K562 (cell line): ENCODE results near the gene ATF6B. TPM values are rescaled to one million over a fixed set of nuclear protein-coding genes. Genes with fewer than 3 reads are reported as not detected.

Experiments used
- CBFA2T3 ChIP-seq: fragments of 450-650 bp; IDR thresholded peaks from 2 replicates; pipeline ENCODE4 v1.6.1; 2017
- CHD1 ChIP-seq: fragments of 200-600 bp; sonication (generic); IDR thresholded peaks from one replicate; pipeline ENCODE4 v1.6.1; 2012; ENCODE audit warnings: mild to moderate bottlenecking, moderate library complexity, low read length, inconsistent platforms
- CREB1 ChIP-seq, 2 experiments: sonication (generic) in 1 of 2; formaldehyde crosslinking in 1 of 2; IDR thresholded peaks; 2 replicates each; pipeline versions ENCODE4 v1.6.1 to v1.8.0; 2012 to 2022; ENCODE audit warnings: inconsistent platforms in 1 of 2, mild to moderate bottlenecking in 1 of 2, missing genetic modification reagents in 1 of 2, moderate library complexity in 1 of 2
- DPF2 ChIP-seq: fragments of 450-650 bp; IDR thresholded peaks from 2 replicates; pipeline ENCODE4 v1.6.1; 2016
- ELF1 ChIP-seq: fragments of 200-800 bp; sonication (Bioruptor generic); IDR thresholded peaks from 2 replicates; pipeline ENCODE4 v1.6.1; 2016; ENCODE audit warnings: missing genetic modification characterization, missing compliant biosample characterization
- FOXK2 ChIP-seq, 2 experiments: fragments of 450-650 bp; IDR thresholded peaks in 1 of 2; conservative IDR thresholded peaks in 1 of 2; 2 replicates each; pipeline ENCODE4 v1.6.1; 2016; ENCODE audit warnings: low read depth in 2 of 2, mild to moderate bottlenecking in 1 of 2
- HEY1 ChIP-seq: fragments of 250-450 bp; sonication (Bioruptor Pico); IDR thresholded peaks from 2 replicates; pipeline ENCODE4 v1.5.0; 2020; ENCODE audit warnings: mild to moderate bottlenecking, moderate library complexity, borderline replicate concordance
- MTA1 ChIP-seq: fragments of 450-650 bp; IDR thresholded peaks from 2 replicates; pipeline ENCODE4 v1.6.1; 2017; ENCODE audit warnings: borderline replicate concordance
- NR2C1 ChIP-seq, 2 experiments: fragments of 450-650 bp; IDR thresholded peaks; 2 replicates each; pipeline ENCODE4 v1.6.1; 2017; ENCODE audit warnings: mild to moderate bottlenecking in 2 of 2, antibody characterized with exemption in 1 of 2, inconsistent platforms in 1 of 2, missing compliant biosample characterization in 1 of 2, missing genetic modification characterization in 1 of 2
- NRF1 ChIP-seq, 2 experiments: fragments of 450-650 bp; IDR thresholded peaks in 1 of 2; conservative IDR thresholded peaks in 1 of 2; 2 replicates each; pipeline ENCODE4 v1.6.1; 2014; ENCODE audit warnings: mild to moderate bottlenecking in 2 of 2
- RFX7 ChIP-seq: fragments of 250-450 bp; sonication (Bioruptor Pico); IDR thresholded peaks from 2 replicates; pipeline ENCODE4 v1.5.1; 2021; ENCODE audit warnings: mild to moderate bottlenecking
- SMAD1 ChIP-seq: fragments of 150-350 bp; IDR thresholded peaks from 2 replicates; pipeline ENCODE4 v1.6.1; 2014; ENCODE audit warnings: low read length, low read depth; ENCODE audit not compliant: partially characterized antibody
- TBP ChIP-seq: optimal IDR thresholded peaks from 2 replicates; pipeline ENCODE3; 2011; ENCODE audit warnings: low read depth, low read length, improper control_type of control experiment
- TGIF2 ChIP-seq: sonication (generic); formaldehyde crosslinking; IDR thresholded peaks from 2 replicates; pipeline ENCODE4 v1.8.1; 2022; ENCODE audit warnings: mild to moderate bottlenecking, missing genetic modification reagents, moderate library complexity
- ZNF3 ChIP-seq: fragments of 250-450 bp; sonication (Bioruptor Pico); IDR thresholded peaks from 2 replicates; pipeline ENCODE4 v1.5.0; 2021; ENCODE audit warnings: mild to moderate bottlenecking, moderate library complexity
- ZNF316 ChIP-seq: fragments of 450-650 bp; IDR thresholded peaks from 2 replicates; pipeline ENCODE4 v1.6.1; 2016
- ZNF561 ChIP-seq: fragments of 450-650 bp; formaldehyde crosslinking; conservative IDR thresholded peaks from 2 replicates; pipeline ENCODE4 v1.4.0; 2020; ENCODE audit warnings: mild to moderate bottlenecking, moderate library complexity
- polyA plus RNA-seq, 8 experiments: library from polyadenylated mRNA; depleted of rRNA in 4 of 8; stranded (reverse) in 5 of 8; unstranded in 3 of 8; fragments of >200 nt; fragmentation: Nextera tagmentation in 2 of 8; fragmentation: Illumina TruSeq in 1 of 8; extraction: Ambion mirVana in 2 of 8; extraction: Trizol in 1 of 8; gene quantifications; 2 replicates each; pipeline versions ENCODE4 v1.2.1 to v1.2.3, GENCODE V29; 2011 to 2014; ENCODE audit warnings: inconsistent platforms in 1 of 8, missing spikeins in 1 of 8
- total RNA-seq, 7 experiments: library from RNA; depleted of rRNA in 6 of 7; stranded (reverse); fragments of >200 nt in 6 of 7; fragmentation: Illumina TruSeq in 2 of 7; extraction: Trizol in 2 of 7; gene quantifications; 2 replicates each; pipeline versions ENCODE4 v1.2.1 to v1.2.3, GENCODE V29; 2011 to 2021; ENCODE audit warnings: low replicate concordance in 1 of 7
- TF ChIP-seq, protein P1 (sequence below): fragments of 450-650 bp; IDR thresholded peaks from 2 replicates; pipeline ENCODE4 v1.6.1; 2016; ENCODE audit warnings: borderline replicate concordance
- TF ChIP-seq, protein P2 (sequence below): fragments of 250-450 bp; sonication (Bioruptor Pico); IDR thresholded peaks from 2 replicates; pipeline ENCODE4 v1.9.0; 2021; ENCODE audit warnings: mild to moderate bottlenecking
- TF ChIP-seq, protein P3 (sequence below): fragments of 250-450 bp; sonication (Bioruptor Pico); IDR thresholded peaks from 2 replicates; pipeline ENCODE4 v1.8.0; 2021; ENCODE audit warnings: borderline replicate concordance, mild to moderate bottlenecking, moderate library complexity; ENCODE audit not compliant: poor library complexity, severe bottlenecking
- TF ChIP-seq, protein P4 (sequence below): fragments of 450-650 bp; formaldehyde crosslinking; IDR thresholded peaks from 2 replicates; pipeline ENCODE4 v1.4.0; 2020; ENCODE audit warnings: mild to moderate bottlenecking
- TF ChIP-seq, protein P5 (sequence below): fragments of 250-450 bp; sonication (Bioruptor Pico); IDR thresholded peaks from 2 replicates; pipeline ENCODE4 v1.8.0; 2022; ENCODE audit warnings: moderate library complexity, mild to moderate bottlenecking, inconsistent platforms

The ATF6B gene
- total and polyA plus RNA-seq, 9 of the 15 experiments (the other 6 are each of a cell fraction or from before 2014, with no cell fraction given): 20.7 to 131 (median 31.7) TPM

DNA sequence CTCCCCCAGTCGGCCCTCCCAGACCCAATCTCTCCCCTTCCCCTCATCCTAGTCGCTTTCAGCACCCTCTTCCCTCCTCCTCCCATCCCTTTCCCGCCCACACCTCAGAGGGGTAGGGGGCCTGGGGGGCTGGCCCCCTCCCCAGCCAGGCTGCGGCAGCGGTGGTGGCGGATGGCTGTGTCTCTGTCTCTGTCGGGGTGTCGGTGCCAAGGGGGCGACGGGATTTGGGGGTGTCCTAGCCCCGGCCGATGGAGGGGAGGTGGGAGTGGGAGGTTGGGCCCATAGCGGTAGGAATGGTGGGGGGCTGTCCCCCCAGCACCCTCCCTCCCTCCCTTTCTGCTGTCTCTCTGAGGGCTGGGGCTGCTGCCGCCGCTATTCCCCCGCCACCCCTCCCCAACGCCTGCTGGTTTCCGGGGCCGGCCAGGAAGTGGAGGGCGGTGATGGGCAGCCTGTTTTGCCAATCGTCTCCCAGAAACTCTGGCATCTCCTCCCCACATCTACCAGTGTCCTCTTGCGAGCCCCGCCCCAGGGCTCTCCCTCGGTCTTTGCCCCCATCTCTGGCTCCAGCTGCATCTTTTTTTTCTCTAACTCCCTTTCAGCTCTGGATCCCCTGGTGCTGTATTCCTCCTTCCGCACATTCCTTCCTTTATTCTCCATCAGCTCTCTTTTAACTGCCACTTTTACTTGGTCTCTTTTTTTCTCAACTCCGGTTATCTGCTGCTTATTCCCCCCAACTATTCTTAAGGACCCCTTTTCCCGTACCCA is 47.8 kb upstream of the ATF6B start, which contains the start of gene AGPAT1 (continued):
- TF ChIP-seq CHD1: peak; percentile 66
- TF ChIP-seq, protein P1, sequence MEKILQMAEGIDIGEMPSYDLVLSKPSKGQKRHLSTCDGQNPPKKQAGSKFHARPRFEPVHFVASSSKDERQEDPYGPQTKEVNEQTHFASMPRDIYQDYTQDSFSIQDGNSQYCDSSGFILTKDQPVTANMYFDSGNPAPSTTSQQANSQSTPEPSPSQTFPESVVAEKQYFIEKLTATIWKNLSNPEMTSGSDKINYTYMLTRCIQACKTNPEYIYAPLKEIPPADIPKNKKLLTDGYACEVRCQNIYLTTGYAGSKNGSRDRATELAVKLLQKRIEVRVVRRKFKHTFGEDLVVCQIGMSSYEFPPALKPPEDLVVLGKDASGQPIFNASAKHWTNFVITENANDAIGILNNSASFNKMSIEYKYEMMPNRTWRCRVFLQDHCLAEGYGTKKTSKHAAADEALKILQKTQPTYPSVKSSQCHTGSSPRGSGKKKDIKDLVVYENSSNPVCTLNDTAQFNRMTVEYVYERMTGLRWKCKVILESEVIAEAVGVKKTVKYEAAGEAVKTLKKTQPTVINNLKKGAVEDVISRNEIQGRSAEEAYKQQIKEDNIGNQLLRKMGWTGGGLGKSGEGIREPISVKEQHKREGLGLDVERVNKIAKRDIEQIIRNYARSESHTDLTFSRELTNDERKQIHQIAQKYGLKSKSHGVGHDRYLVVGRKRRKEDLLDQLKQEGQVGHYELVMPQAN: peak; percentile 72; the same call in 1 of the 2 replicates
- TF ChIP-seq, protein P2, sequence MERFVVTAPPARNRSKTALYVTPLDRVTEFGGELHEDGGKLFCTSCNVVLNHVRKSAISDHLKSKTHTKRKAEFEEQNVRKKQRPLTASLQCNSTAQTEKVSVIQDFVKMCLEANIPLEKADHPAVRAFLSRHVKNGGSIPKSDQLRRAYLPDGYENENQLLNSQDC (CRISPR knock-in tag): 0 out of 2 replicates have a peak, but pooled peaks have one; percentile 6
- TF ChIP-seq FOXK2 (conservative IDR thresholded peaks at IDR 0.05 in 1 of 2, IDR thresholded peaks at IDR 0.05 in 1 of 2; ENCODE audit: low read depth in 2 of 2): peak in 1 of 2 experiments; percentile 58; a peak in 2 of 4 replicates
- TF ChIP-seq, protein P3, sequence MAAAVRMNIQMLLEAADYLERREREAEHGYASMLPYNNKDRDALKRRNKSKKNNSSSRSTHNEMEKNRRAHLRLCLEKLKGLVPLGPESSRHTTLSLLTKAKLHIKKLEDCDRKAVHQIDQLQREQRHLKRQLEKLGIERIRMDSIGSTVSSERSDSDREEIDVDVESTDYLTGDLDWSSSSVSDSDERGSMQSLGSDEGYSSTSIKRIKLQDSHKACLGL: no peak
- TF ChIP-seq CREB1 (IDR thresholded peaks at IDR 0.05): 0 out of 2 replicates have a peak, but pooled peaks have one; percentile 40
- TF ChIP-seq CREB1 (CRISPR knock-in tag; IDR thresholded peaks at IDR 0.05): no peak; the same call in 1 of the 2 replicates
- TF ChIP-seq ZNF316: peak; percentile 20; the same call in 1 of the 2 replicates
- TF ChIP-seq HEY1 (CRISPR knock-in tag): no peak
- peak; percentile 32 for TF ChIP-seq TBP
- TF ChIP-seq DPF2: peak; percentile 69
- TF ChIP-seq MTA1: peak; percentile 51
- TF ChIP-seq ZNF561 (CRISPR knock-in tag): no peak
- TF ChIP-seq, protein P4, sequence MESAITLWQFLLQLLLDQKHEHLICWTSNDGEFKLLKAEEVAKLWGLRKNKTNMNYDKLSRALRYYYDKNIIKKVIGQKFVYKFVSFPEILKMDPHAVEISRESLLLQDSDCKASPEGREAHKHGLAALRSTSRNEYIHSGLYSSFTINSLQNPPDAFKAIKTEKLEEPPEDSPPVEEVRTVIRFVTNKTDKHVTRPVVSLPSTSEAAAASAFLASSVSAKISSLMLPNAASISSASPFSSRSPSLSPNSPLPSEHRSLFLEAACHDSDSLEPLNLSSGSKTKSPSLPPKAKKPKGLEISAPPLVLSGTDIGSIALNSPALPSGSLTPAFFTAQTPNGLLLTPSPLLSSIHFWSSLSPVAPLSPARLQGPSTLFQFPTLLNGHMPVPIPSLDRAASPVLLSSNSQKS (CRISPR knock-in tag): no peak
- TF ChIP-seq RFX7 (CRISPR knock-in tag): 0 out of 2 replicates have a peak, but pooled peaks have one; percentile 11
- peak; percentile 87; the same call in 1 of the 2 replicates for TF ChIP-seq TGIF2 (CRISPR knock-in tag)
- peak; percentile 75; the same call in 1 of the 2 replicates for TF ChIP-seq NR2C1 (IDR thresholded peaks at IDR 0.05)
- TF ChIP-seq NR2C1 (tag; IDR thresholded peaks at IDR 0.05): no peak
- no peak for TF ChIP-seq CBFA2T3
- no peak for TF ChIP-seq SMAD1
- no peak for TF ChIP-seq ZNF3 (CRISPR knock-in tag)
- TF ChIP-seq, protein P5, sequence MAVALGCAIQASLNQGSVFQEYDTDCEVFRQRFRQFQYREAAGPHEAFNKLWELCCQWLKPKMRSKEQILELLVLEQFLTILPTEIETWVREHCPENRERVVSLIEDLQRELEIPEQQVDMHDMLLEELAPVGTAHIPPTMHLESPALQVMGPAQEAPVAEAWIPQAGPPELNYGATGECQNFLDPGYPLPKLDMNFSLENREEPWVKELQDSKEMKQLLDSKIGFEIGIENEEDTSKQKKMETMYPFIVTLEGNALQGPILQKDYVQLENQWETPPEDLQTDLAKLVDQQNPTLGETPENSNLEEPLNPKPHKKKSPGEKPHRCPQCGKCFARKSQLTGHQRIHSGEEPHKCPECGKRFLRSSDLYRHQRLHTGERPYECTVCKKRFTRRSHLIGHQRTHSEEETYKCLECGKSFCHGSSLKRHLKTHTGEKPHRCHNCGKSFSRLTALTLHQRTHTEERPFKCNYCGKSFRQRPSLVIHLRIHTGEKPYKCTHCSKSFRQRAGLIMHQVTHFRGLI (CRISPR knock-in tag): no peak
- peak in 1 of 2 experiments; percentile 22; a peak in 1 of 4 replicates for TF ChIP-seq NRF1 (conservative IDR thresholded peaks at IDR 0.05 in 1 of 2, IDR thresholded peaks at IDR 0.05 in 1 of 2)
- TF ChIP-seq ELF1: peak; percentile 49; the same call in 1 of the 2 replicates
